Measurements from ENCODE around the gene ATP2C2.

Gene ATP2C2

DNA sequence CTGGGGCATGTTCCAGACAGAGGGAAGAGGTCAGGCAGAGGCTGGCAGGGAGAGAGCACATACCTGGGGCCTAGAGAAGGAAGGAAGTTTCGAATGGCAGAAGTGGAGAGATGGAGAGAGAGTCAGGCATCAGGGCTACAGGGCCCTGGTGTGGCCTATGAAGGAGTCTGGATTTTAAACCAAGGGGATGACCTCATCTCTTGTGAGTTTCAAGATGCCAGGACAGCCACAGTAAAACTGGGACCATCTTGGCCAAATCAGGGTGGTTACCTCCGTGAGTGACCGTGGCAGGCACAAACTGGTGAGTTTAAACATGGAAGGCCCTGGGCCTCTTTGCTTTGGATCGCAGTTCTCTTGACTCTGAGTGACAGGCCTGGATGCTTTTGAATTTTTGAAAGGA, 7.6 kb upstream of the ATP2C2 start:
- TF ChIP-seq, protein P1, sequence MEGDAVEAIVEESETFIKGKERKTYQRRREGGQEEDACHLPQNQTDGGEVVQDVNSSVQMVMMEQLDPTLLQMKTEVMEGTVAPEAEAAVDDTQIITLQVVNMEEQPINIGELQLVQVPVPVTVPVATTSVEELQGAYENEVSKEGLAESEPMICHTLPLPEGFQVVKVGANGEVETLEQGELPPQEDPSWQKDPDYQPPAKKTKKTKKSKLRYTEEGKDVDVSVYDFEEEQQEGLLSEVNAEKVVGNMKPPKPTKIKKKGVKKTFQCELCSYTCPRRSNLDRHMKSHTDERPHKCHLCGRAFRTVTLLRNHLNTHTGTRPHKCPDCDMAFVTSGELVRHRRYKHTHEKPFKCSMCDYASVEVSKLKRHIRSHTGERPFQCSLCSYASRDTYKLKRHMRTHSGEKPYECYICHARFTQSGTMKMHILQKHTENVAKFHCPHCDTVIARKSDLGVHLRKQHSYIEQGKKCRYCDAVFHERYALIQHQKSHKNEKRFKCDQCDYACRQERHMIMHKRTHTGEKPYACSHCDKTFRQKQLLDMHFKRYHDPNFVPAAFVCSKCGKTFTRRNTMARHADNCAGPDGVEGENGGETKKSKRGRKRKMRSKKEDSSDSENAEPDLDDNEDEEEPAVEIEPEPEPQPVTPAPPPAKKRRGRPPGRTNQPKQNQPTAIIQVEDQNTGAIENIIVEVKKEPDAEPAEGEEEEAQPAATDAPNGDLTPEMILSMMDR (IDR thresholded peaks at IDR 0.05): no peak

- TF ChIP-seq, protein P1 (IDR thresholded peaks at IDR 0.05): no peak
These were observed 6.8 kb upstream of the ATP2C2 start for GRCh38 chr16:84361546-84361945.

GRCh38 chr16:84362471-84362941, 5.8 kb upstream of the ATP2C2 start:
- TF ChIP-seq, protein P1 (IDR thresholded peaks at IDR 0.05): no peak

DNA sequence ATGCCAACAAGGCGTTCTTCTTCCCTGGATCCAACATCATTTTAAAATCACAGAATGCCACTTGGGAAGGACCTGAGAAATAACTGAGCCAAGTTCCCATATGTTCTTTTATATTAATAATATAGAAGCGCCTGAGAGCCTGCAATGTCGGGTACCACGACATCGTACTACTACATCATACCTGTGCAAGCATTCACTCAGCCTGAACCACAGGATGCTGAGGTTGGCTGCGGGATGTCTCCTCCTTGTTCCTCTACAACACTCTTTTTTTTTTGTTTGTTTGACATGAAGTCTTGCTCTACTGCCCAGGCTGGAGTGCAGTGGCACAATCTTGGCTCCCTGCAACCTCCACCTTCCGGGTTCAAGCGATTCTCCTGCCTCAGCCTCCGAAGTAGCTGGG, 2.1 kb upstream of the ATP2C2 start:
- TF ChIP-seq, protein P1 (IDR thresholded peaks at IDR 0.05): no peak

DNA sequence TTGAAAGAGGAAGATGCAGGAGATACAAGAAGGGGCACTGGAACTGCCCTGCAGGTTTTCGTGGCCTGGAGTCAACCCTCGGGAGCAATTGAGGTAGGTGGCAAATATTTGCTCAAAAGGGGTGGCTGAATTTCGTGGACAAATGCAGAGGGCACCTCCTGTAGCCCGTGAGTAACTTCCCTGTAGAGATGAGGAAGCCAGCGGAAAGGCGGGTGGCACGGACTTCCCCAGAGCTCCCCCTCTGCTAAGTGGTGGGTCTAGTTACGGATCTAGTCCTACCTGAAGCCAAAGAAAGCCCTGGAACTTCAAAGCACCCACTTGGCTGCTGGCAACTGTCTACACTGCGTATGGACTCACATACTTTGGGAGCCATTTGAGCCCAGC, 1.0 kb upstream of the ATP2C2 start:
- TF ChIP-seq, protein P1 (IDR thresholded peaks at IDR 0.05): no peak

DNA sequence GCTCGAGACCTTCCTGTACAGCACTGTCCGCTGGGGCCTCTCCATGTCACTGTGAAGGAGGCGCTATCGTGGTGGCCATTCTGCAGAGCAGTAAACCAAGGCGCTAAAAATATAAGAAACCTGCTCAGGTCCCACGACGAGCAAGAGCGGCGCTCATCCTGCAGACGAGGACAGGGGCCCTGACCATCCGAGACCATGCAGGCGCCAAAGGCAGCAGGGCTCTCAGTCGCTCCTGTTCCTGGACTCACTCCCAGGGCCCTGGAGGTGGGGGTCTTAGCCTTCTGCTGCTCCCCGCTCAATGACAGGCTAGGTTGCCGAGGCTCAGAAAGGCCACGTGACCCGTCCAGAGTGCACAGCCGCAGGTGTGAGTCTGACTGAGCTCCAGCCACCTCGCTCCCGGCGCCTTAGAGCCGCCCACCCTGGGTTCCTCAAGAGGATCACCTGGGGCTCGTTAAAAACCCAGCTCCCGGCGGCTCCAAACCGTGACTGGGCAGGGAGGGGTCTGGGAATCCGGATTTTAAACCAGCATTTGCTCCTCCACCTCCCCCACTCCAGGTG, 509 bp upstream of the ATP2C2 start:
- TF ChIP-seq, protein P1 (IDR thresholded peaks at IDR 0.05): no peak

DNA sequence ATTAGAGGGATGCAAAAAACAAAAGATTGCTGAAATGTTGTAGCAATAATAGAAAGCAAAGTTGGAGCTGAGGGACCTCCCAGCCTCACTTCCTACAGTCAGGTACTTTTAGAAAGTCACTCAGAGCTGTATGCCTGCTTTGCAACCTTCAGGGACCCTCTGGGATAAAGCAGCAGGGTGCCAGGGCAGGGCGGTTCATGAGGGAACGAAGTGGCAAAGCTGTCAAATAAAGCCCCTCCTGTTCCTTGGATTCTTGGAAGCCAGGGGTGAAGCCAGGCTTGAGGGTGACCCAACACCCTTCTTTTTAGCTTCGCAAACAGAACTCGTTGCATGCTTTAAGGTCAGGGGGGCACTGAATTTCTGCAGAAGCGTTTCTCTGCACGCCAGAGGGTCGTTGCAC, 767 bp downstream of the ATP2C2 start:
- TF ChIP-seq, protein P1 (IDR thresholded peaks at IDR 0.05): no peak
